CD4-positive, alpha-beta T cell treated with Interferon alpha-2 for 1 hour (primary cell): ENCODE data around the gene KIAA0753.
"Not testable (repeated sequence)": the region's sequence is repeated elsewhere in the genome, so short reads cannot be mapped to it uniquely, and the experiment has no call there.

Experiments used
- DNase-seq, 2 donors: peaks; one replicate each; pipeline ENCODE4 v3.0.0-alpha.2; 2020 to 2022

Gene KIAA0753

DNA sequence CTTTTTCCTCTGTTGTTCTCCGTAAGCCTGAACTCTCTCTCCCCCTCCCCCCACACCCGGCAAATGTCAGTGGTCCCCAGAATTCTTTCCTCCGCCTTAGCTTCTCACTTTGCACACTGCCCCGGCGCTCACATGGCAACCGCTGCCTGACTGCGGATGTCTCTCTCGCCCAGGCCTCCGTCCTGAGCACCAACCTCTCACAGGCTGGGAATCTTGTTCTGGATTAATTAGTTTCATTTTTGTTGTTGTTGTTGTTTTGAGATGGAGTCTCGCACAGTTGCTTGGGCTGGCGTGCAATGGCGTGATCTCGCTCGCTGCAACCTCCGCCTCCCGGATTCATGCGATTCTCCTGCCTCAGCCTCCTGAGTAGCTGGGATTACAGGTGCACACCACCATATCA is 27.7 kb upstream of the KIAA0753 start:
- no peak for DNase-seq

DNA sequence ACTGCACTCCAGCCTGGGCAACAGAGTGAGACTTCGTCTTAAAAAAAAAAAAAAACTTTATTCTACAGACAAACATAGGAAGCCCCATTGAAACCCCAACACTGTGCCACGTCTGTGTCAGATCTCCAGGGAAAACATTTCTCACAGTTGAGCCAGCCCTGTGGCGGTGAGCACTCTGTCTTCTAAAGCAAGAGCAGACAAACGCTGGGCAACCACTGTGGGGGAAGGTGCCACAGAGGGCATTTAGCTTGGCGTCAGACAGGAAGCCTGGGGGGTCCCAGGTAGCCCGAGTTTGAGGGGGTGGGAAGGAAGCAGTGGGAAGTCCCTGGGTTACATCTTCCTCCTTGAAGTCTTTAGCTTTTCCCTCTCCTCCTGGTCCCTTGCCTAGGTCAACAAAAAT is 27.0 kb upstream of the KIAA0753 start:
- DNase-seq: no peak

DNA sequence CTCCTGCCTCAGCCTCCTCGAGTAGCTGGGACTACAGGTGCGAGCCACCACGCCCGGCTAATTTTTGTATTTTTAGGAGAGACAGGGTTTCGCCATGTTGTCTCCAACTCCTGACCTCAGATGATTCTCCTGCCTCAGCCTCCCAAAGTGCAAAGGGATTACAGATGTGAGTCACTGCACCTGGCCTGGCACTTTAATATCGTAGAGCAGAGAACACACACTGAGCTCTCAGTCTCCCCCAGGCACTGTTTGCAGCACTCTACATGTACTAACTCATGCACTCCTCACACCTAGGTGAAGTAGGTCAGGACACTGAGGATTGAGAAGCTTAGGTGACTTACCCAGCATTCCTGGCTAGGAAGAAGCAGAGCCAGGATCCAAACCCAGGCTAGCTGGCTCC is 26.0 kb upstream of the KIAA0753 start:
- DNase-seq: no peak

DNA sequence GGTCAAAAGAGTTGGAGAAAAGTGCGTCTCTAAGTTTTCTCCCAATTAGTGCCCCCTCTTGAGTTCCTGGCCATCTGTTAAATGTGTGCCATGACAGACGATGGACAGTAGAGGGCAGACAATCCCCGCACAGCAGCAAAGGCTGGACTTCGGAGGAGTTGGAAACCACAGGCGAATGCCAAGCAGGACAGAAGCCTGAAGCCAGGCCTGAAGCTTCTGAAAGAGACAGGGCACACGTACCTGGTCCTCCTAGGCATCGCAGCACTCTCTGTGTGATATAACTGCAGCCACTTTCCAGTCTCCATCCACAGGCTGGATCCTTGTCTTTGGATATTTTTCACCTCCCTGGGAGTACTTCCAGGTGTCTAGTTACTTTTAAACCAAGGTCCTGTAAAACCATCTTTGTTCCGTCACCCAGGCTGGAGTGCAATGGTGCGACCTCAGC is 25.6 kb upstream of the KIAA0753 start:
- DNase-seq: peak; percentile 53 to 59

DNA sequence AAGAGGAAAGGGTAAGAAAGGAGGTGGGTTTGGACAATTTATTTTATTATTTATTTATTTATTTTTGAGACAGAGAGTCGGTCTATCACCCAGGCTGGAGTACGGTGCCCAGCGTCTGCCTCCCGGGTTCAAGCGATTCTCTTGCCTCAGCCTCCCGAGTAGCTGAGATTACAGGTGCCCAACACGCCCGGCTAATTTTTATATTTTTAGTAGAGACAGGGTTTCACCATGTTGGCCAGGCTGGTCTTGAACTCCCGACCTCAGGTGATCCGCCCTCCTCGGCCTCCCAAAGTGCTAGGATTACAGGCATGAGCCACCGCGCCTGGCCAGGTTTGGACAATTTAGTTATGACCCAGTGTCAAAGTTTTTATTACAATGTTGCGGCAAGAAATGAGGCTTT is 22.7 kb upstream of the KIAA0753 start:
- DNase-seq: not testable (repeated sequence)

DNA sequence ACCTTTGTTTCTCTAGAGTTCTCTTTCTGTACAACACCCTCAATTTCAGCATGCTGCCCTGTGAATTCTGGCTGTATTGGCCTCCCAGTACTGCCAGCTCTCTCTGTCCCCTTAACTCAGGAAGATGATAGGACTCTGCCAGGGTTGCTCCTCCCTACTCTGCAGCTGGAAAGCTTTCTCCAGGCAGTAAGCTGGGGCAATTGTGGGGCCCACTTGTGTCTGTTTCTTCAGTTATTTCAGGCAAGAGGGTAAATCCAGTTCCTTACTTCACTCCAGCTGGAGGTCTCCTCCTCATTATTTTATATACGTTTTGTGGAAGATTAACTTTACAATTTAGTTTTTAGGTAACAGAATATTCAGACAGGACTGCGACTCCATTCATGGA is 20.9 kb upstream of the KIAA0753 start:
- no peak for DNase-seq

DNA sequence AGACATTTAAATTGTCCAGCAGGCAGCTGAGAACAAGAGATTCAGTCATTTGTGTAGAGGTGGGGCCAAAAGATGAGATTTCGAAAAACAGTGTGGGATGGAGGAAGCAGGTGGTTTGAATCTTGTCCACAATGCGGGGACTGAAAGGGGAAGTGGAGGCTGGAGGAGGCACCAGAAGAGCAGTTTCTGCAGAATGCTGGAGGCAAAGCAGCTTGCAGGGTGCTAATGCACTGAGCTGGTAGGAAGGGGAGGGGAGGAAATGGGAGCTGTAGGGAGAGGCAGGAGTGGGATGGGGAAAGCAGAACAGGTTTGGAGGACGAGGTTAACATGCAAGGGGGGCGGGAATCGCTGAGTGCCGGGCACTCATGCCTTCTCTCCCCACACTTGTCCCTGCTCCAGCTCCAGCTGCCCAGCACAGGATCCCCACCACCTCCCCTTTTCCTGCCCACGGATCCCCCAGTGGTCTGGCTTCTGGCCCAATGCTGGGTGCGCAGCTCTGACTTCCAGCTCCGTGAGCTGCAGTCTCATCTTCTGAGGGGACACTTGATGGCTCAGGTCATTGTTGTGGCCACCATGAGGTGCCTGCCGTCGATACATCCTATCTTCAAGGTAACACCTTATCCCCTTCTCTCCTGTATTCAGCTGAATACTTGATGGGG is 20.4 kb upstream of the KIAA0753 start:
- peak in 1 of 2 donors; percentile 44 for DNase-seq

DNA sequence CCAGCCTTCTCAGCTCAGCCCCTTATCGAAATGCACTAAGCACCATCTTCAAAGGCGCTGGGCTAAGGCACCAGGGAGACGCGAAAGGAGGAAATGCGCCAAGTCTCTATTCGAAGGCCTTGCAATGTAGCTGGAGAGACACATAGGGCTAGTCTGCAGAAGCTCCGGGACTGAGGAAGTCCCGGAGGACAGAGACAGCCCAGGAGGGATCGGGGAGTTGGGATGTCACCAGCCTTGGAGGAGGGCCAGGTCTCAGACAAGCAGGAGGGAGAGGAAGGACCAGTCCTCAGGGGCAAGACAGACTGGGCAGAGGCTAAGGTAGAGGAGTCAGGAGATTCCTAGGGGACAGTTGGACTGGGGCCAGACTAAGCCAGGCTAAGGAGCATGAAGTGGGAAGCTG is 19.6 kb upstream of the KIAA0753 start:
- no peak for DNase-seq

DNA sequence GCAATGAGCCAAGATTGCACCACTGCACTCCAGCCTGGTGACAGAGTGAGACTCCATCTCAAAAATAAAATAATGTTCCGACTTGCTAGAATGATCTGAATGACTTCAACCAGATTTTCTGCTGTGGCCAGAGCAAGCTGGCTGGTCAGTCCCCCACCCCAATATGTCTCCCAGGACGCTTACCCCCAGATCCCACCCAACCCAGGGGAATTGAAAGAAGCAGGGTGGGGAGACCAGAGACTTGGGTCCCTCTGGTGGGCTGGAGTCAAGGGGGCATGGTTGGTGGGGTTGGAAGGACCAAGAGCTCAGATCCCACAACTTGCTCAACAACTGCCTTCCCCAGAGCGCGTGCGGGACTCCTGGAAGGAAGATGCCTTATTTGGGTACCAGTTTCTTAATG is 17.9 kb upstream of the KIAA0753 start:
- DNase-seq: not testable (repeated sequence)

DNA sequence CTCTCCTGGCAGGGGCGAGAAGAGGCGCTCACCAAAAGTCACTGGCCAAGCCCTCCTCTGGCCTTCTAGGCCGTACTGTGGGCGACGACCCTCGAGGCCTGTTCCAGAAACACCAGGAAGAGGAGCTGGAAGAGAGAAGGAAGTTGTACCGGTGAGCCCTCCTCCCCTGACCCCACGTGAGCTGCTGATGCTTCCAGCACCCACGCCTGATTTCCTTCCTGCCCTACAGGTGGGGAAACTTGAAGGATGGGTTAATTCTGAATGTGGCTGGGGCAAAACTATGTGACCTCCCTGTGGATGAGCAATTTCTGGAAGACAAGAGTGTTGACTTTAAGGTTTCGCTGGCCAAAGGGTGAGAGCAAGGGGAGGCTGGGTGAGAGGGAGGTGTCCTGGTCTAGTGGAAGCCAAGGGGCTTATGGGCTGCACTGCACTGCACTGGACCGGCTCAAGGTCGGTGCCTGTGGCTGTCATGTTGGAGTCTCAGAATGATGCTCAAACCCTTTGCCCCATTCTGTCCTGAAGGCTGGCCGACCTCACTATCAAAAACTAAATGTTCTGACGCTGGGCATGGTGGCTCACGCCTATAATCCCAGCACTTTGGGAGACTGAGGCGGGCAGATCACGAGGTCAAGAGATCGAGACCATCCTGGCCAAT is 17.2 kb upstream of the KIAA0753 start:
- DNase-seq: no peak

DNA sequence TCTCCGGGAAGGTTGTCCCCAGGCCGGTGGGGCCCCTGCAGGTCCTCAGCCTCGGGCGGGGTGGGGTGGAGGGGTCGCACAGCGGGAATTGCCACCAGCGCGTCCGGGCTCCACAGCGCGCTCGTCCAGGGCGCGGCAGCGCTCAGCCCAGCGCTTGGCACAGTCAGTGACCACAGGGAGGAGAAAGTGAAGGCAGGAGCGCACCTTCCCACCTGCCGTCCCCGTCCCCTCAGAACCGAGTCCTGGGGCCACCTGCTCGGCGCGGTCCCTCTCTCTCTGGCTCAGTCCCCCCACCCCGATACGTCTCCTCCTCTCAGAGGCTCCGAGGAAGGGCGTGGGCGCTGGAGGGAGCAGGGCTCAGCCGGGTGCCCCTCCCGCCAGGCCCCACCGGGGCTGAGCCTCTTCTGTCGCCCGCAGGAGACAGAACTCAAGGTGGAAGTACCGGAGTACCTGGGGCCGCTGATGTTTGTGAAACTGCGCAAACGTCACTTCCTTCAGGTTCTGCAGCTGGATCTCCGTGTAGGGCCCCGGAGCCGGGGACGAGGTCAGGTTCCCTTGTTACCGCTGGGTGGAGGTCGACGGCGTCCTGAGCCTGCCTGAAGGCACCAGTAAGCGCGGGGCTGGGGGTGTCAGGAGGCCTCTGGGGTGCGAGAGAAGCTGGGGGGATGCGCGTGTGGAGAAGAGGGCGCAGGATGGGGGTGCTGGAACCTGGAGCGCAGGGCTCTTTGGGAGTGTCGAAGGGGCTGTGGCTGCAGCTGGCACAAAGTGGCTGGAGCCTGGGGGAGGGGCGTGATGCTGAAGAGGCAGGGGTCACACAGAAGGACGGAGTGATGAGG is 16.5 kb upstream of the KIAA0753 start:
- DNase-seq: peak; percentile 67 to 75

DNA sequence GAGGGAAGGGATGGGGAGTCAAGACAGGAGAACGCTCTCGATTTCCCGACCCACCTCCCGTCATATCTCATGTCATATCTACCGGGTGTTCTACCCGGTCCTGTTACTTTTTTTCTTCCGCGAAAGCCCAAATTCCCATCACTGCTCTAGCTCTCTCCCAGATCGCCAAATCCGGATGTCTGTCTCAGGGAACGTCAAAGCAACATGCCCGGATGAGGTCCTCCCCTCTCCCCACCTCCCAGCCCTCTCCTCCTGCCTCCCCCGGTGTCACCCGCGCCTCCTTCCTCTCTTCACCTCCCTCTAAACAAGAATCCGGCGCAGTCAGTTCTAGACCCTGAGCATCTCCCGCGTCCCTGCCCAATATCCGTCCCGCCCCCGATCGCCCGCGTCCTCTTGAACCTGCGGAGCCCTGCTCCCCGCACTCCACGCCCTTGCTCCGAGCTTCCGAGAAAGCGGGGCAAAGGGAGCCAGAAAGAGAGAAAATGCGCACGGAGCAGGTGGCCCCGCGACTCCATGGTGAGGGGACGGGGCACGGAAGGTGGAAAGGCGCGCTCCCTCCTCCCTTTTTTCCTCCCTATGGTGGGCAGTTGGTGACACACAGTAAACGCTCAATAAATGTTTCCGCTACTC is 15.3 kb upstream of the KIAA0753 start:
- not testable (repeated sequence) for DNase-seq

DNA sequence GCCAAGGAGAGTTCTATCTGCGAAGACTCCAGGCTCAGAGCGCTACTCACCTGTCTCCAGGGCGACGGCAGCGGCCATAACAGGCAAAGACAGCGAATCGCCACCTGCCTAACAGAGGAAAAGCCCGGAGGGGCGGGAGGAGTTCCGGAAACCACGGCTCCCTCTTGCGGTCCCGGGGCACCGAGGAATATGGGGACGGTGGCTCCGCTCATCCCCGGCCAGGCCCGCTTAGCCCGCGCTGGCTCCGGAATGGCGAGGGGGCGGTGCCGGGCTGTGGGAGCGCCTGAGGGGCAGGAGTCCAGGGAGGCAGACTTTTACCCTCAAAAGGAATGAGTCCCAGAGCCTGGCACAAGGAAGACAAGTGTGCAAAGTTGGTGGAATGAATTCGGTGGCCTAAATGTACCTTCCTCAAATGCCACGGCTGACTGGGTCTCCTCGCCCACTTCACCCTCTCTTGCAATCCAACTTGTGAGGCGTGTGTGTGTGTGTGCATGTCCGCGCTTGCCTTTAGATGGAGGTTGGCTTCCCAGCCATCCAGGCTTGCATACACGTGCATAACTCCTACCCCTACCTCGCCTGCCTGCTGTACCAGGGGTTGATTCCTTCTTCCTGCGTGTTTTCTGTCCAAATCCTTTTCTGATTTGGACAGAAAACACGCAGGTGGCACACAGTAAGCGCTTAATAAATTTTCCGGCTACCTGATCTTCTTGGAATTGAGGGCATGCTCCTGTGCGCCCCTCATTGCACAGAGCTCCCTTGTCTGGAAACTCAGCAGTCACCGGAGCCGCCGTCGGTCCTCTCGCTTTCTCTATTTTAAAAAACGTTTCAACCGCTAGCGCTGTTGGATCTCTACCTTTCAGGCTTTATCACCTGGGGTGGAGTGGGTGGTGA is 14.6 kb upstream of the KIAA0753 start:
- DNase-seq: no peak

DNA sequence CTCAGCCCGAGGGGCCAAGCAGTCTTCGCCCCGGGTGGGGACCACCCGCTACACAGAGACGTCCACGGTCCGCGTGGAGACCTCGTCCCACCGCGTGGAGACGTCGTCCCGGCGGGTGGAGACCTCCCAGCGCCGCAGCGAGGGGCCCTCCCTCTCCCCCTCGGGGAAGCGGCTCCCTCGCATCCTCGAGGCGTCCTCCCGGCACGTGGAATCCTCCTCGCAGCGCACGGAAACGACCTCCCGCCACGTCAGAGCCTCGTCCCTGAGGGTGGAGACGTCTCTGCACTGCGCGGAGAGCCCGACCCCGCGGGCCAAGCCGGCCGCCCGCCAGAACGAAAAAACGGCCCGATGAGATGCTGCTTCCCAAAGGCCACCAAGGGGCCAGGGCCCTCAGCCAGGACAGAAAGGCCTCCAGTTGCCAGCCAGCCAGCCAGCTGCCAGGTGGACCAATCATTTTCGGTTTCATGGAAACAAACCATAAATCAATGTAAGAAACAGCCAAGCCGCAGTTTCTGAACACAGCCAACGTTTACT is 11.5 kb upstream of the KIAA0753 start:
- peak in 1 of 2 donors; percentile 48 for DNase-seq

DNA sequence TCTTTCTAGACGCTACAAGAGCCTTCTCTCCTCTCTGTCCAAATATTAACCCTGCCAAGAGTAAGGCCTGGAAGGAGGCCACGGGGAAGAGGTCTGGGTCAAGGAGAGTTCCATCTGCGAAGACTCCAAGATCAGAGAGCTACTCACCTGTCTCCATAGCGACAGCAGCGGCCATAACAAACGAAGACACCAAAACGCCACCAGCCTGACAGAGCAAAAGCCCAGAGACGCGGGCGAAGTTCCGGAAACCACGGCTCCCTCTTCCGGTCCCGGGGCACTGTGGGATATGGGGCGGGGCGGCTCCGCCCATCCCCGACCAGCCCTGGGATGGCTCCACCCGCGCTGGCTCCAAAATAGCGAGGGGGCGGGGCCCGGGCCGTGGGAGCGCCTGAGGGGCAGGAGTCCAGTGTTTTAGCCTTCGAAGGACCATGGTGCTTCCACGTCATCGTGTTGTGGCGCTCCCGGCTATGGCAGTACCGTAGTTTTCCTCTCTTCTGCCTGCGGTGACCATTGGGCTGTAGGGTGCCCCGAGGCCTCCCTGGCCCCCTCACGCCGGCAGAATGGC is 10.9 kb upstream of the KIAA0753 start, which contains the start of the genes C17orf100 and MED31:
TSS of gene C17orf100 (plus strand) at position 409 of the 565 bp plus-strand sequence. CDS start at position 561, 152 bp downstream.
TSS of gene MED31 (minus strand) at position 252 of the 565 bp plus-strand sequence. CDS start at position 175, 77 bp downstream.
- peak; percentile 96 to 97 for DNase-seq

DNA sequence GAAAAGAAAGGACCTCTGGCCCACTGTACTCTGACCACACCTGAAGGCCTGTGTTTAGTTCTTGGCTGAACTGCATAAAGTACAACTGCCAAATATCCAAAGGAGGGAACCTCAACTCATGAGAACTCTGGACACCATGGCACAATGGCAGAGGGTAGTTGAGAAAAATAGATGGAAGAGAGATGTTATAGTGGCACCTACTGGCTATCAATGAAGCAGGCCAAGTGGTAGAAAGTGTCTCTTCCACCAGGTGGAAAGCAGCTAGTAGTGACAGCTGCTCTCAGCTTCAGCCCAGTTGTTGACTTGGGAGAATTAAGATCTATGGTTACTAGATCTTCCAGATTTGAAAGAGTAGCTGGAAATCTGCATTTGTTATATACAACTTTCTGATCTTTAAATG is 7.7 kb upstream of the KIAA0753 start:
- peak in 1 of 2 donors; percentile 36 for DNase-seq

DNA sequence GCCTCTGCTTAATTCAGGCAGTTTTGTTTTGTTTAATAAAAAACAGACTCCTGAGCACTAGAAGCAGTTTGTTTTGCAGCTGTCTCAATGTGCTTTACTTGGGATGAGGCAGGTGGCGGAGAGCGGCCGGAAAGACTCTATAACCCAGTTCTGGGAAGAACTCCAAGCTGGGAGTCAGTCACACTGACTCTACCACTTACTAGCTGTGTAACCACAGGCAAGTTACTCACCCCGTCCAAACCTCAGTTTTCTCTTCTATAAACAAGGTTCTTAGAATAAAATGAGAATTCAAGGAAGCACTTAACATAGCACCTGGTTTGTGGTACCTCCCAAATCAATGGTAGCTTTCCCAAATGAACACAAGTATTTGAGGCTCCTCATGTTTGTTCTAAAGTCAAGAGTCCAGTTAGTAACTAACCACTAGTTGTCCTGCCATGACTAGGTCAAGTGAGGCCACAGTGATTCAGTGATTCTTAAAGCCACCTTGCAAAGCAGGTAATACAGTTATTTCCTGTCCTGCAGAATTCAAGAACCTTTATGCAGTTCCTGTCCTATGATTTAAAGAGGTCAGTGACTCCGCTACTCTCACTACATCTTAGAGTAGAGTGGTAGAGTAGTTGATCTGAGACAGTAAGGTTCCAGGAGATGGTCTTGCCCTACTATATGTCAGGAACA is 3.1 kb upstream of the KIAA0753 start:
- DNase-seq: no peak

DNA sequence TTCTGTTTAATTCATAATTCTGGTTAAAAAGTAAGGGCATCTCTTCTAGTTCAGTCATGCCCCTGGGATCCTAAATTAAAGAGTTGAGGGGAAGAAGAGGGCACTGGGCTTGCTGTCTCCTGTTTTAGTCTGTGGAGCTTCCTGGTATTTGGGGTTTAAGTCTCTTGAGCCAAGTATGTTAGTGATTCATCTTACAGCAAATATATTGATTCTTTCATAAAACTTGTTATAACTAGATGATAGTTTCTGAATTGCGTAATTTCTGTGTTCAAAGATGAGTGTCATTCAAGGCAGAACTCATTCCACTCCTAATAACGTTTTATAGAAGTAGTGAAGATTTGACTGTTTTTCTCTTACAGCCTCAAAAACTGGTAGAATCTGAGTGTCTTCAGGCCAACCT is 2.1 kb upstream of the KIAA0753 start:
- no peak for DNase-seq

DNA sequence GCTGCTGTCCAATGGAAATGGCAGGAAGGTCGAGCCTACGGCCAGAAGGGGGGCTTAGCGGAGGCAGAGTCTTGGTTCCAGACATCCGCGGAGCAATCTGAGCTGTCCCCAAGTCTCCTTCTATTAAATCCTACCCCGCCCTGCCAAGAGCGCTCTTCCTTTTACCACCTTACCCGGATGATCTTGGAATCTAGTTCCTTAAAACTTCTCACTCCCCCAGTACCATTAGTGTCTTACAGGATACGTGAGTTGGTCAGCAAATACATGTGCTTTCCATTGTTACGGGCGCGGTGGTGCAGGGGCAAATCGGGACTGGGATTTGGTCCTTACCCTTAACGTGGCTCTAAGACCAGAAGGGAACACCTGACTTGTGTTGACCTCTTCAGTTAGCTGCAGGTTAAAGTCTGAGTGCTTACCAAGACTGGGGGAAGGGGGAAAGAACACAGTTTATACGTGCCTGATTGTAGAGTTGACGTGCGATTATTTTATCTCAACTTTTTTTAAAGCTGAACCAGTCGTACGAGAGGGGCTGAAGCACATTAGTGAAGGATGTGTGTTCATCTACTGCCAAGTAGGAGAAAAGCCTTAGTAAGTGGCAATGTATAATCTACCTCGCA is 844 bp upstream of the KIAA0753 start:
- no peak for DNase-seq
